IMR-90 (cell line): ENCODE results near the gene SUGP2. TPM values are rescaled to one million over a fixed set of nuclear protein-coding genes. Genes with fewer than 3 reads are reported as not detected.

ENCODE experiments used
- ATAC-seq: fragments of 200-7000 bp; cut with Tn5 transposase; 2 replicates; pipeline ENCODE4 v1.9.1; 2020; ENCODE audit warnings: low read depth, mild to moderate bottlenecking, moderate library complexity
- BruUV-seq: library from RNA; stranded (reverse); fragments of 400-500 nt; replicated peaks from 2 replicates; lab custom pipeline; 2021; lab: Mats Ljungman, UMichigan
- CTCF ChIA-PET: fragments of 300-600 bp; formaldehyde crosslinking; extraction: SDS; loops from one replicate; lab custom pipeline; 2021; ENCODE audit warnings: antibody characterized with exemption; lab: Yijun Ruan, JAX
- POLR2A ChIA-PET: fragments of 300-600 bp; sonication (Branson Sonifier 250); formaldehyde crosslinking; loops from one replicate; lab custom pipeline; 2022; ENCODE audit warnings: antibody characterized with exemption; ENCODE audit not compliant: unreplicated experiment; lab: Charles Lee
- DNase-seq: peaks from one replicate; pipeline ENCODE4 v3.0.0; 2013
- H2AFZ ChIP-seq: replicated peaks from 2 replicates; pipeline ENCODE3; 2013; ENCODE audit warnings: low read length, mild to moderate bottlenecking; ENCODE audit not compliant: poor library complexity
- H2AK5ac ChIP-seq: 2 replicates; pipeline ENCODE4 v1.6.1; 2013; ENCODE audit warnings: low read depth, low read length, inconsistent platforms
- H2AK9ac ChIP-seq: replicated peaks from 2 replicates; pipeline ENCODE3; 2013; ENCODE audit warnings: mild to moderate bottlenecking, low read depth, low read length, moderate library complexity; ENCODE audit not compliant: poor library complexity
- H2BK120ac ChIP-seq: 2 replicates; pipeline ENCODE4 v1.6.1; 2013; ENCODE audit warnings: low read depth, low read length, inconsistent platforms
- H2BK15ac ChIP-seq: 3 replicates; pipeline ENCODE4 v1.6.1; 2013; ENCODE audit warnings: low read depth, low read length, inconsistent platforms
- H2BK20ac ChIP-seq: 2 replicates; pipeline ENCODE4 v1.6.1; 2013; ENCODE audit warnings: low read depth, mild to moderate bottlenecking, inconsistent platforms, low read length, moderate library complexity
- H2BK5ac ChIP-seq: 2 replicates; pipeline ENCODE4 v1.6.1; 2013; ENCODE audit warnings: mild to moderate bottlenecking, low read depth, low read length, inconsistent platforms; ENCODE audit not compliant: poor library complexity, severe bottlenecking
- H3K14ac ChIP-seq: replicated peaks from 2 replicates; pipeline ENCODE4 v1.6.1; 2013; ENCODE audit warnings: low read depth, low read length, inconsistent platforms
- H3K18ac ChIP-seq: 2 replicates; pipeline ENCODE4 v1.6.1; 2013; ENCODE audit warnings: low read depth, low read length, control low read depth
- H3K23ac ChIP-seq: 2 replicates; pipeline ENCODE4 v1.6.1; 2013; ENCODE audit warnings: low read depth, low read length, inconsistent platforms
- H3K27ac ChIP-seq: 2 replicates; pipeline ENCODE4 v1.5.1; 2013; ENCODE audit warnings: mild to moderate bottlenecking, control low read depth, low read length; ENCODE audit not compliant: insufficient read depth
- H3K27me3 ChIP-seq: 2 replicates; pipeline ENCODE4 v1.6.1; 2013; ENCODE audit warnings: low read length; ENCODE audit not compliant: control insufficient read depth, insufficient read depth
- H3K36me3 ChIP-seq: 2 replicates; pipeline ENCODE4 v1.6.1; 2013; ENCODE audit warnings: low read length, mixed read lengths; ENCODE audit not compliant: control insufficient read depth, insufficient read depth
- H3K4ac ChIP-seq: 2 replicates; pipeline ENCODE4 v1.6.1; 2013; ENCODE audit warnings: low read depth, low read length, inconsistent platforms
- H3K4me1 ChIP-seq: 2 replicates; pipeline ENCODE4 v1.6.1; 2013; ENCODE audit warnings: low read length, mixed read lengths; ENCODE audit not compliant: control insufficient read depth, insufficient read depth
- H3K4me2 ChIP-seq: 2 replicates; pipeline ENCODE4 v1.6.1; 2013; ENCODE audit warnings: low read depth, mild to moderate bottlenecking, control low read depth, low read length, moderate library complexity
- H3K4me3 ChIP-seq: 2 replicates; pipeline ENCODE4 v1.5.1; 2013; ENCODE audit warnings: low read depth, mild to moderate bottlenecking, control low read depth, low read length, moderate library complexity; ENCODE audit not compliant: insufficient read depth
- H3K56ac ChIP-seq: 2 replicates; pipeline ENCODE4 v1.6.1; 2013; ENCODE audit warnings: low read length, inconsistent platforms; ENCODE audit not compliant: insufficient read depth; ENCODE audit errors: extremely low read depth
- H3K79me1 ChIP-seq, 2 experiments: 2 replicates each; pipeline ENCODE4 v1.6.1; 2013; ENCODE audit warnings: low read length in 2 of 2, inconsistent platforms in 1 of 2, low read depth in 1 of 2
- H3K9ac ChIP-seq: 2 replicates; pipeline ENCODE4 v1.6.1; 2013; ENCODE audit warnings: low read depth, low read length, control low read depth
- H3K9me1 ChIP-seq: 2 replicates; pipeline ENCODE4 v1.6.1; 2013; ENCODE audit warnings: low read length, inconsistent platforms; ENCODE audit not compliant: insufficient read depth
- H3K9me3 ChIP-seq: 2 replicates; pipeline ENCODE4 v1.6.1; 2013; ENCODE audit warnings: low read length; ENCODE audit not compliant: control insufficient read depth, insufficient read depth
- H4K20me1 ChIP-seq: 2 replicates; pipeline ENCODE4 v1.6.1; 2013; ENCODE audit warnings: low read length, inconsistent platforms; ENCODE audit not compliant: insufficient read depth
- H4K5ac ChIP-seq: 2 replicates; pipeline ENCODE4 v1.6.1; 2013; ENCODE audit warnings: mild to moderate bottlenecking, low read depth, low read length, control low read depth
- H4K8ac ChIP-seq, 2 experiments: 2 replicates each; pipeline ENCODE4 v1.6.1; 2013; ENCODE audit warnings: low read depth in 2 of 2, low read length in 2 of 2, control low read depth in 1 of 2, inconsistent platforms in 1 of 2
- H4K91ac ChIP-seq: 2 replicates; pipeline ENCODE4 v1.6.1; 2013; ENCODE audit warnings: low read depth, low read length, inconsistent platforms; ENCODE audit not compliant: insufficient read depth
- BHLHE40 ChIP-seq: fragments of 150-350 bp; IDR thresholded peaks from 2 replicates; pipeline ENCODE4 v1.6.1; 2016; ENCODE audit warnings: mild to moderate bottlenecking, low read depth, low read length
- CEBPB ChIP-seq: IDR thresholded peaks from 2 replicates; pipeline ENCODE4 v1.6.1; 2012; ENCODE audit warnings: low read depth, low read length, improper control_type of control experiment
- CHD1 ChIP-seq: IDR thresholded peaks from 2 replicates; pipeline ENCODE4 v1.6.1; 2012; ENCODE audit warnings: low read depth, low read length, improper control_type of control experiment
- FOS ChIP-seq: fragments of 150-350 bp; IDR thresholded peaks from 2 replicates; pipeline ENCODE4 v1.6.1; 2016; ENCODE audit warnings: low read depth, low read length
- MAFK ChIP-seq: IDR thresholded peaks from 2 replicates; pipeline ENCODE4 v1.6.1; 2012; ENCODE audit warnings: low read depth, low read length, improper control_type of control experiment
- MAZ ChIP-seq: IDR thresholded peaks from 2 replicates; pipeline ENCODE4 v1.6.1; 2012; ENCODE audit warnings: low read depth, mild to moderate bottlenecking, low read length, improper control_type of control experiment, moderate library complexity, borderline replicate concordance
- MXI1 ChIP-seq: IDR thresholded peaks from 2 replicates; pipeline ENCODE4 v1.6.1; 2012; ENCODE audit warnings: low read depth, mild to moderate bottlenecking, low read length, moderate library complexity, borderline replicate concordance
- NFE2L2 ChIP-seq: fragments of 150-350 bp; IDR thresholded peaks from 2 replicates; pipeline ENCODE4 v1.6.1; 2016; ENCODE audit warnings: low read depth, mild to moderate bottlenecking, low read length
- POLR2A ChIP-seq: IDR thresholded peaks from 2 replicates; pipeline ENCODE4 v1.6.1; 2012; ENCODE audit warnings: mild to moderate bottlenecking, low read depth, low read length
- RAD21 ChIP-seq: IDR thresholded peaks from 2 replicates; pipeline ENCODE4 v1.6.1; 2012; ENCODE audit warnings: low read length, improper control_type of control experiment
- RCOR1 ChIP-seq: IDR thresholded peaks from 2 replicates; pipeline ENCODE4 v1.6.1; 2012; ENCODE audit warnings: mild to moderate bottlenecking, low read length, improper control_type of control experiment; ENCODE audit not compliant: insufficient replicate concordance
- SMC3 ChIP-seq: fragments of 150-350 bp; IDR thresholded peaks from 2 replicates; pipeline ENCODE4 v1.6.1; 2016; ENCODE audit warnings: low read depth, mild to moderate bottlenecking, antibody characterized with exemption, low read length, moderate library complexity
- WGBS, 2 experiments: methylation state at CpG; one replicate each; pipeline versions ENCODE4 v1.1.5 to v1.1.7; 2013; ENCODE audit warnings: missing lambda C conversion rate in 2 of 2; ENCODE audit not compliant: insufficient read length in 1 of 2; ENCODE audit errors: extremely low coverage in 2 of 2; 5-methylcytosine and 5-hydroxymethylcytosine counted together
- dilution Hi-C: fragments of 300-500 bp; cut with HindIII; formaldehyde crosslinking; loops from one replicate; pipeline ENCODE4 v1.14.3; 2018; ENCODE audit warnings: low sequenced_read_pairs; ENCODE audit not compliant: unreplicated experiment
- in situ Hi-C: fragments of 300-500 bp; cut with MboI; formaldehyde crosslinking; loops from 3 replicates; pipeline ENCODE4 v1.14.3; 2019; ENCODE audit warnings: low sequenced_read_pairs, inconsistent platforms, mixed read lengths
- intact Hi-C: fragments of 100-400 bp; cut with micrococcal nuclease; formaldehyde crosslinking; loops from 2 replicates; pipeline ENCODE4 v1.10.0; 2022
- polyA plus RNA-seq, 3 experiments: library from polyadenylated mRNA; depleted of rRNA; stranded (reverse); fragments of >200 nt; gene quantifications; 2 replicates each; pipeline ENCODE4 v1.2.3, GENCODE V29; 2012; ENCODE audit warnings: low replicate concordance in 1 of 3
- total RNA-seq: library from RNA; depleted of rRNA; stranded (reverse); fragments of >200 nt; gene quantifications from 2 replicates; pipeline ENCODE4 v1.2.3, GENCODE V29; 2012
- TF ChIP-seq, protein P1 (sequence below): fragments of 150-350 bp; IDR thresholded peaks from 2 replicates; pipeline ENCODE4 v1.6.1; 2017; ENCODE audit warnings: mild to moderate bottlenecking, antibody characterized with exemption, low read length, low read depth
- TF ChIP-seq, protein P2 (sequence below): conservative IDR thresholded peaks from 2 replicates; pipeline ENCODE4 v1.5.1; 2012; ENCODE audit warnings: mild to moderate bottlenecking, low read depth, low read length, improper control_type of control experiment

Gene SUGP2
- total and polyA plus RNA-seq, 2 of the 4 experiments (the other 2 are of a cell fraction): 25.8 to 69.2 TPM

DNA sequence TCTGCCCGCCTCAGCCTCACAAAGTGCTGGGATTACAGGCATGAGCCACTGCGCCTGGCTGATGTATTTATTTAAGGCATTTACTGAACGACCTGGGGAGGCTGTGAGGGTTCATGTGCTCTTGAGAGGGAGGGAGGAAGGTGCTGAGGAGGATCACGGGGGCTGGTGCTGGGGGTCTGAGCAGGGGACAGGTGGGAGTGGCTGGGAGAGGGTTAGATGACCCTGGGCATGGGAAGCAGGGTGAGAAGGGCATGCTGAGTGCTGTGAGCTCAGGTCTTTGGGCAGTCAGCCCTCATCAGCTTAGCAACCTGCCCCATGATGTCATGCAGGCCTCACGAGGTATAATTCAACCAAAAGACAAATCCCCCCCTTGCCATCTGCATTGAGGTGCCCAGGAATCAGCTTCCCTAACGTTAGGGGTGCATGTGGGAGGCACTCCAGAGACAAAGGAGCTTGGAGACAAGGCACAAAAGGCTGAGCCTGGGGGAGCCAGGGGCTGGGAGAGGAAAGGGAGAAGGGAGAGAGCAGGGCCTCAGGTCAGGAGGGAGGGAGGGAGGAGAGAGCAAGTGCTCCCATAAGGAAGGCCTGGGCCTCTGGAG, 36.4 kb downstream of the SUGP2 start:
- in situ Hi-C loops: no loop called here
- H3K23ac ChIP-seq: no peak overlapping the region

More for the DNA sequence above, 36.4 kb downstream of the SUGP2 start:
- H2BK15ac ChIP-seq: no peak overlapping the region; the same call in 2 of the 3 replicates
- no TSS peak for BruUV-seq
- H3K9me1 ChIP-seq: no peaks in the 10 kb centered on the region
- H3K36me3 ChIP-seq: peaks cover 54% of the 10 kb centered on the region
- no peak overlapping the region for H2BK5ac ChIP-seq
- peak overlapping the region; percentile 31 for H2AK9ac ChIP-seq
- H3K4me1 ChIP-seq: peaks cover 7% of the 10 kb centered on the region
- dilution Hi-C loops: no loop called here
- WGBS, 2 experiments: no CpG with 5 or more reads among the region's 6 CpGs
- POLR2A ChIA-PET: no interaction called here
- no peak overlapping the region for H4K8ac ChIP-seq
- no peak overlapping the region for H3K56ac ChIP-seq
- no peak overlapping the region for H3K18ac ChIP-seq
- CTCF ChIA-PET: interaction anchor here (1.0 kb wide), 1 partner anchor 52 kb away, joined by 3 read pairs; no protein-coding TSS in a partner anchor
- no peak overlapping the region for H2AFZ ChIP-seq
- no peak overlapping the region for H3K4me2 ChIP-seq
- TF ChIP-seq, protein P1, sequence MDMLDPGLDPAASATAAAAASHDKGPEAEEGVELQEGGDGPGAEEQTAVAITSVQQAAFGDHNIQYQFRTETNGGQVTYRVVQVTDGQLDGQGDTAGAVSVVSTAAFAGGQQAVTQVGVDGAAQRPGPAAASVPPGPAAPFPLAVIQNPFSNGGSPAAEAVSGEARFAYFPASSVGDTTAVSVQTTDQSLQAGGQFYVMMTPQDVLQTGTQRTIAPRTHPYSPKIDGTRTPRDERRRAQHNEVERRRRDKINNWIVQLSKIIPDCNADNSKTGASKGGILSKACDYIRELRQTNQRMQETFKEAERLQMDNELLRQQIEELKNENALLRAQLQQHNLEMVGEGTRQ: no peak
- TF ChIP-seq RAD21: no peak
- no peak for TF ChIP-seq BHLHE40
- no peak for TF ChIP-seq MAFK
- TF ChIP-seq, protein P2, sequence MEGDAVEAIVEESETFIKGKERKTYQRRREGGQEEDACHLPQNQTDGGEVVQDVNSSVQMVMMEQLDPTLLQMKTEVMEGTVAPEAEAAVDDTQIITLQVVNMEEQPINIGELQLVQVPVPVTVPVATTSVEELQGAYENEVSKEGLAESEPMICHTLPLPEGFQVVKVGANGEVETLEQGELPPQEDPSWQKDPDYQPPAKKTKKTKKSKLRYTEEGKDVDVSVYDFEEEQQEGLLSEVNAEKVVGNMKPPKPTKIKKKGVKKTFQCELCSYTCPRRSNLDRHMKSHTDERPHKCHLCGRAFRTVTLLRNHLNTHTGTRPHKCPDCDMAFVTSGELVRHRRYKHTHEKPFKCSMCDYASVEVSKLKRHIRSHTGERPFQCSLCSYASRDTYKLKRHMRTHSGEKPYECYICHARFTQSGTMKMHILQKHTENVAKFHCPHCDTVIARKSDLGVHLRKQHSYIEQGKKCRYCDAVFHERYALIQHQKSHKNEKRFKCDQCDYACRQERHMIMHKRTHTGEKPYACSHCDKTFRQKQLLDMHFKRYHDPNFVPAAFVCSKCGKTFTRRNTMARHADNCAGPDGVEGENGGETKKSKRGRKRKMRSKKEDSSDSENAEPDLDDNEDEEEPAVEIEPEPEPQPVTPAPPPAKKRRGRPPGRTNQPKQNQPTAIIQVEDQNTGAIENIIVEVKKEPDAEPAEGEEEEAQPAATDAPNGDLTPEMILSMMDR: no peak
- no peak for TF ChIP-seq CEBPB
- TF ChIP-seq POLR2A: no peak
- TF ChIP-seq RCOR1: no peak
- TF ChIP-seq FOS: no peak
- TF ChIP-seq SMC3: no peak
- no peak for TF ChIP-seq CHD1
- TF ChIP-seq MXI1: no peak
- no peak for TF ChIP-seq MAZ
- TF ChIP-seq NFE2L2: no peak
- no peak overlapping the region for H3K4me3 ChIP-seq
- ATAC-seq (no peak), DNase-seq (no peak)
- no peak overlapping the region for H2BK20ac ChIP-seq
- no peak overlapping the region for H4K91ac ChIP-seq
- peaks cover 3 to 45% of the 10 kb centered on the region in 2 experiments; a peak in 3 of 4 replicates for H3K79me1 ChIP-seq
- no peak overlapping the region for H3K14ac ChIP-seq
- peaks cover 28% of the 10 kb centered on the region for H4K20me1 ChIP-seq
- peak overlapping the region; percentile 49; the same call in 1 of the 2 replicates for H2AK5ac ChIP-seq
- H4K5ac ChIP-seq: no peak overlapping the region
- no peak overlapping the region for H3K9ac ChIP-seq
- H3K9me3 ChIP-seq: no peaks in the 10 kb centered on the region
- H3K4ac ChIP-seq: no peak overlapping the region
- intact Hi-C loops: no loop called here
- H3K27ac ChIP-seq: no peak overlapping the region
- H3K27me3 ChIP-seq: no peaks in the 10 kb centered on the region
- no peak overlapping the region for H2BK120ac ChIP-seq
